Small intestine (tissue), 7 donors: ENCODE results near the gene KSR2. TPM values are rescaled to one million over a fixed set of nuclear protein-coding genes. Genes with fewer than 3 reads are reported as not detected.

Experiments
- DNase-seq, 2 donors: peaks; one replicate each; pipeline versions ENCODE4 v3.0.0 to v3.0.0-alpha.2; 2013
- FAIRE-seq: peaks from 2 replicates; lab custom pipeline; 2012; peaks lifted over from hg19 to GRCh38; lab: Jason Lieb, UNC
- H3K27ac ChIP-seq, 3 donors: one replicate each; pipeline ENCODE4 v1.5.1; 2013; ENCODE audit warnings: low read length in 2 of 3, mild to moderate bottlenecking in 2 of 3, control low read depth in 1 of 3, inconsistent platforms in 1 of 3, low read depth in 1 of 3, moderate library complexity in 1 of 3
- H3K27me3 ChIP-seq, 3 donors: one replicate each; pipeline ENCODE4 v1.6.1; 2013; ENCODE audit warnings: low read length in 3 of 3, inconsistent platforms in 1 of 3; ENCODE audit not compliant: control insufficient read depth in 3 of 3, insufficient read depth in 3 of 3
- H3K36me3 ChIP-seq, 3 donors: one replicate each; pipeline ENCODE4 v1.6.1; 2013; ENCODE audit warnings: low read length in 3 of 3, inconsistent platforms in 1 of 3, low read depth in 1 of 3, mild to moderate bottlenecking in 1 of 3, moderate library complexity in 1 of 3; ENCODE audit not compliant: control insufficient read depth in 3 of 3, insufficient read depth in 2 of 3
- H3K4me1 ChIP-seq, 3 donors: one replicate each; pipeline ENCODE4 v1.6.1; 2013; ENCODE audit warnings: low read length in 2 of 3, inconsistent platforms in 1 of 3, low read depth in 1 of 3, mild to moderate bottlenecking in 1 of 3, moderate library complexity in 1 of 3; ENCODE audit not compliant: control insufficient read depth in 3 of 3, insufficient read depth in 2 of 3
- H3K4me3 ChIP-seq, 3 donors: one replicate each; pipeline ENCODE4 v1.5.1; 2013; ENCODE audit warnings: low read length in 3 of 3, control low read depth in 1 of 3, inconsistent platforms in 1 of 3, low read depth in 1 of 3, mild to moderate bottlenecking in 1 of 3, moderate library complexity in 1 of 3
- H3K9me3 ChIP-seq, 2 donors: one replicate each; pipeline ENCODE4 v1.6.1; 2013; ENCODE audit warnings: low read depth in 1 of 2, low read length in 1 of 2; ENCODE audit not compliant: control insufficient read depth in 2 of 2, insufficient read depth in 1 of 2
- WGBS, 3 donors: extraction: QIAGEN DNeasy Blood & Tissue Kit; methylation state at CpG; one replicate each; pipeline ENCODE4 v1.1.7; 2013; 5-methylcytosine and 5-hydroxymethylcytosine counted together
- polyA plus RNA-seq, 4 donors: library from polyadenylated mRNA; stranded (reverse) in 3 of 4; unstranded in 1 of 4; fragments of 200-250 nt in 3 of 4; fragments of 120-200 nt in 1 of 4; gene quantifications; one replicate each; pipeline versions ENCODE4 v1.2.1 to v1.2.3, GENCODE V29; 2013
- donor health status: healthy with polysubstance abuse.
- donor health status: control.
- donor health status: control.
- donor health status: Bipolar disorder and iron deficiency.
- donor health status: healthy.

The KSR2 gene
- polyA plus RNA-seq, 4 donors: 0.16 to 0.33 TPM; not detected in 2

DNA sequence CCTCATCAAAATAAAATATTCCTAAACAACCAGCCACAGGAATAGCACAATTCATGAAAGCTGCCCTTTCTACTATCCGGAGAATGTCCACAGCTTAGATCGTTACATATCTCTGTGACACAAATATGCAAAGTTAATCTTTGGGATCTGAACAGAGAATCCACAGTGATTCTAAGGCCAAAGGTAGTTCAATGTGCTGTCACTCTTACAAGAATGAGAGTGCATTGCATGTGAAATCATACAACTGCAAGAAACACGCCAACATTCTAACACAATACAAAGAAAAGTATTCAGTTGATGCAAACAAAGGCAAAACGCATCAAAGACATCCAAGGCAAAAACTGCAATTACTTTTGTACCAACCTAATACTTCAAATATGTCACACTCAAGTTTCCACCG, 60.4 kb downstream of the KSR2 start:
- no peaks in the 10 kb centered on the region for H3K36me3 ChIP-seq
- H3K27me3 ChIP-seq: no peaks in the 10 kb centered on the region
- H3K4me1 ChIP-seq: no peaks in the 10 kb centered on the region
- peaks cover 0 to 3% of the 10 kb centered on the region in 2 donors for H3K9me3 ChIP-seq
- WGBS, 3 donors: 82 to 88% (median 84%) methylated on average over 5 of the region's 5 CpGs
- DNase-seq (no peak), FAIRE-seq (no peak)
- no peak overlapping the region for H3K27ac ChIP-seq
- no peak overlapping the region for H3K4me3 ChIP-seq

- no peak overlapping the region for H3K27ac ChIP-seq
- no peaks in the 10 kb centered on the region for H3K27me3 ChIP-seq
- H3K4me3 ChIP-seq: no peak overlapping the region
- H3K9me3 ChIP-seq: peaks cover 0 to 3% of the 10 kb centered on the region in 2 donors
- no peaks in the 10 kb centered on the region for H3K4me1 ChIP-seq
- FAIRE-seq: no peak
- H3K36me3 ChIP-seq: no peaks in the 10 kb centered on the region
- WGBS, 3 donors: 13 to 36% (median 31%) methylated on average over 11 of the region's 11 CpGs
- DNase-seq: peak; percentile 5 to 30
Observed at GRCh38 chr12:117907108-117907689, 61.6 kb downstream of the KSR2 start.

GRCh38 chr12:117904051-117904450, 64.7 kb downstream of the KSR2 start:
- no peak for FAIRE-seq

DNA sequence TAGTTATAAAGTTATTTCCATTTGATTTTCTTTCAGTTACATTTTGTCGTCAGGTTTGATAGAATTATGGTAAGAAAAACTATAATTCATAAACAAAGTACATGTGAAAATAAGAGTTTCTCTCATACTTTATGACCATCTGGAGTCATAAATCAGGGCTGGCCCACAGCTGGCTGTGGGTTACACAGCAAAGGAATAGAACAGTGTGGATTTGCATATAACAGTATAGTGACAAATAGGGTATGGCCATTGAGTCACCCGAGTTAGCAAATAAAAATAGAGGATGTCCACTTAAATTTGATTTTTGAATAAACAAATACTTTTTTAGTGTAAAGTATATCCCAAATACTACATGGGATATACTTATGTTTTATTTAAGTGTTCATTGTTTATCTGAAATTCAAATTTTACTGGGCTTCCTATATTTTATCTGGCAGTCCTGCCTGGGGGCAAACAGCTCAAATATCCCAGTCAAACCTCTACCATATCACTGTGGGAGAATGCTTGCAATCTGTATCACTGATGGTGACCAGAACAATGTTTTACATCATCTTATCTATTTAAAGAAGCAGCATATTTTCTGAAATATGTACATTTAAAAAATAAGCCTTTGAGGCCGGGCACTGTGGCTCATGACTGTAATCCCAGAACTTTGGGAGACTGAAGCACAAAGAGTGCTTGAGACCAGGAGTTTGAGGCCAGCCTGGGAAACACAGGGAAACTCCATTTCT, 65.5 kb downstream of the KSR2 start:
- Histone ChIP-seq H3K4me3 (no peak overlapping the region), H3K9me3 (no peaks in the 10 kb centered on the region), H3K36me3 (no peaks in the 10 kb centered on the region), H3K27ac (no peak overlapping the region), H3K27me3 (no peaks in the 10 kb centered on the region), H3K4me1 (no peaks in the 10 kb centered on the region)
- WGBS, 3 donors: 68 to 76% (median 76%) methylated on average over 3 of the region's 3 CpGs
- DNase-seq (no peak), FAIRE-seq (no peak)

More at GRCh38 chr12:117904051-117904450, 64.7 kb downstream of the KSR2 start:
- whole genome bisulfite sequencing, 3 donors: 82 to 87% (median 85%) methylated on average over 6 of the region's 6 CpGs
- H3K4me1 ChIP-seq: no peaks in the 10 kb centered on the region
- H3K36me3 ChIP-seq: no peaks in the 10 kb centered on the region
- no peaks in the 10 kb centered on the region for H3K27me3 ChIP-seq
- no peaks in the 10 kb centered on the region for H3K9me3 ChIP-seq
- H3K4me3 ChIP-seq: no peak overlapping the region
- no peak for DNase-seq
- H3K27ac ChIP-seq: no peak overlapping the region

DNA sequence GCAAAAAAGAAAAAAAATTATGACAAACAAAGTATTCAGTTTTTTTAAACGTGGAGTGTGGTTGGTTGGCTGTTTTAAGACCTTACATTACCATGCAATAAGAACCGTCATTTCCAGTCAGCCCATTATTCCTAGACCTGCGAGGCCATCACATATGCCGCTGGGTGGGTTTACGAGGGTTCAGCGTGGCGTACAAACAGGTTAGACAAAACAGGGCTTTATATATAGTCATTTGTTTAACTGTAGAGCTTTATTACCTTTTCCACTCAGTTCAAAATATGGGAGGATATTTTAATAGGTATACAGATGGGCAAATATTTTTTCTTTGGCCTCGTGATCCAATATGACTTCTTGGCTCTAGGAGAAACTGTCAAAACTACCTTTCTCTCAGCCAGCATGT, 67.2 kb downstream of the KSR2 start:
- no peaks in the 10 kb centered on the region for H3K9me3 ChIP-seq
- 80 to 95% (median 88%) methylated on average over 8 of the region's 8 CpGs for WGBS, 3 donors
- no peaks in the 10 kb centered on the region for H3K4me1 ChIP-seq
- no peak overlapping the region for H3K27ac ChIP-seq
- FAIRE-seq (no peak), DNase-seq (no peak)
- H3K4me3 ChIP-seq: no peak overlapping the region
- H3K27me3 ChIP-seq: no peaks in the 10 kb centered on the region
- no peaks in the 10 kb centered on the region for H3K36me3 ChIP-seq

- WGBS, 3 donors: 86 to 92% (median 88%) methylated on average over 4 of the region's 4 CpGs
- DNase-seq (no peak), FAIRE-seq (no peak)
- no peaks in the 10 kb centered on the region for H3K27me3 ChIP-seq
- H3K4me1 ChIP-seq: no peaks in the 10 kb centered on the region
- no peak overlapping the region for H3K4me3 ChIP-seq
- no peaks in the 10 kb centered on the region for H3K36me3 ChIP-seq
- H3K9me3 ChIP-seq: no peaks in the 10 kb centered on the region
- no peak overlapping the region for H3K27ac ChIP-seq
Observed at GRCh38 chr12:117900561-117900960, 68.2 kb downstream of the KSR2 start.

GRCh38 chr12:117897372-117898161, 71.2 kb downstream of the KSR2 start:
- no peak for FAIRE-seq
- Histone ChIP-seq H3K4me1 (no peaks in the 10 kb centered on the region), H3K9me3 (no peaks in the 10 kb centered on the region), H3K4me3 (no peak overlapping the region), H3K27ac (no peak overlapping the region), H3K36me3 (no peaks in the 10 kb centered on the region), H3K27me3 (no peaks in the 10 kb centered on the region)
- WGBS, 3 donors: 76 to 85% (median 81%) methylated on average over 14 of the region's 14 CpGs
- no peak for DNase-seq

- Histone ChIP-seq H3K36me3 (no peaks in the 10 kb centered on the region), H3K27ac (no peak overlapping the region), H3K4me3 (no peak overlapping the region), H3K4me1 (no peaks in the 10 kb centered on the region), H3K27me3 (no peaks in the 10 kb centered on the region), H3K9me3 (no peaks in the 10 kb centered on the region)
- WGBS, 3 donors: 95 to 100% (median 95%) methylated on average over 1 of the region's 1 CpG
- DNase-seq (no peak), FAIRE-seq (no peak)
Observed at GRCh38 chr12:117896009-117896408, 72.8 kb downstream of the KSR2 start.
